ENCODE results near the gene PTS.

Gene PTS

GRCh38 chr11:112222303-112222702, 3.9 kb upstream of the PTS start:
- no peak for DNase-seq

GRCh38 chr11:112223121-112223520, 3.1 kb upstream of the PTS start:
- DNase-seq = no peak

- no peak for DNase-seq
Measured at GRCh38 chr11:112223754-112224532, 2.3 kb upstream of the PTS start.

DNA sequence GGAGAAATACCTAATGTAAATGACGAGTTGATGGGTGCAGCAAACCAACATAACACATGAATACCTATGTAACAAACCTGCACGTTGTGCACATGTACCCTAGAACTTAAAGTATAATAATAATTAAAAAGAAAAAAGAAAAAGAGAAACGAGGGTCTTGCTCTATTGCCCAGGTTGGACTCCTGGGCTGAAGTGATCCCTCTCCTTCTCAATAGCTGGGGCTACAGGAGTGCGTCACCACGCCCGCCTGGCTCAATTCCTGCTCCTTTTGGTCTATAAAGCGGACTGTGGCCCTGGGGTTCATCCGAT, 521 bp upstream of the PTS start:
- no peak for DNase-seq

- peak in 1 of 2 experiments; percentile 72 for DNase-seq
Measured at GRCh38 chr11:112226831-112227401, 688 bp downstream of the PTS start.

- DNase-seq = no peak
Measured at GRCh38 chr11:112227471-112227870, 1.2 kb downstream of the PTS start.

- no peak for DNase-seq
Measured at GRCh38 chr11:112228706-112229105, 2.5 kb downstream of the PTS start.

GRCh38 chr11:112229159-112229558, 2.9 kb downstream of the PTS start:
- no peak for DNase-seq

DNA sequence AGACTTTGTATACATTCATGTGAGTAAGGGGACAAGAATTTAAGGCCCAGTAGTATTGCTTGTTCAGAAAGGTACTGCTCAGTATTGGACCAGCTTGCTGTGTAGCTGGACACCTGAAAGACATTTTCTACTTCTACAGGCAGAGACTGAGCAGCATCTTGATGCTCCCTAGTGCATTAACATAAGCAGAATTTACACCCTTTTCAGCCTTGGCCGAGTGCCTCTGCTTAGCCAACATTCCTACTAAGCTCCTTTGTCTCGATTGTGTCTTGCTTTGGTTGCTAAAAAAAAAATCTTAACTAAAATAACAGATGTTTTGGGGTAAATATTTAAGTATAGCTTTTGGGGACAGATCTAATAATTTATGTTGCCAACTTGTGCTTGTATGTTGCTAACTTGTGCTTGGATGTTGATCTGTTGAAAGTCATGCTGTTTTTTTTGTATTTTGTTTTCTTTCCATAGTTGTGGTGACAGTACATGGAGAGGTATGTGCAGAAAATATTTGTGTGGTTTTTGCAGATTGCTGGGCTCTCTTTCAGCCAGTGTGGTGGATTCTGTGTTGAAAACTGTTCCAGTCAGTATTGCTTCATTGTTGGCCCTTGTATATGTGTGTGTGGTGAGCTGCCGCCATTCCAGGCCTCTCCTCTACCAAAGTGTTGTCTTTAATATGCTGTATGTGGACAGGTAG, 3.7 kb downstream of the PTS start:
- DNase-seq = no peak

- no peak for DNase-seq
Measured at GRCh38 chr11:112231952-112232351, 5.7 kb downstream of the PTS start.

DNA sequence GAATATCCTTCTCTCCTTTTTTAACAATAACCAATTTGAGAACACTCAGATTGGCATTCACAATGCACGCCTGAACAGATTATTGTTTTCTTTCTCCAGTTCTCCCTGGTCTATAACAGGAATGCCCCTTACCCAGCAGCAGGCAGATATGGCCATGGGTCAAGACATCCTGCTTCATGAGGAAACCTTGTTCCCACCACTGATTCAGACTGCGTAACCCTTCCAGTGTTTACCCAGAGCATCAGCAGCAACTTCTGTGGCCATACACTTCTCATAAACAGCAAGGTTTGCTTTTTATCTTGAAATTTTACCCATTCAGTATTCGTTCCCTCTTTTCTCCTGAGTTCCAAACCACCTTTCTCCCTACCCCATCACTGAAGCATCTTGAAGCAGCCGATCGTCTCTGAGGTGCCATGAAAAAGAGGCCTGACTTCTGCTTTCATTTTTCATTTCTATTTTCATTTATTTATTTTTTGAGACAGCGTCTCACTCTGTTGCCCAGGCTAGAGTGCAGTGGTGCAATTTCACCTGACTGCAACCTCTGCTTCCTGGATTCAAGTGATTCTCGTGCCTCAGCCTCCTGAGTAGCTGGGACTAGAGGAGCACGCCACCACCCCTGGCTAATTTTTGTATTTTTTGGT, 9.6 kb downstream of the PTS start:
- DNase-seq = no peak

DNA sequence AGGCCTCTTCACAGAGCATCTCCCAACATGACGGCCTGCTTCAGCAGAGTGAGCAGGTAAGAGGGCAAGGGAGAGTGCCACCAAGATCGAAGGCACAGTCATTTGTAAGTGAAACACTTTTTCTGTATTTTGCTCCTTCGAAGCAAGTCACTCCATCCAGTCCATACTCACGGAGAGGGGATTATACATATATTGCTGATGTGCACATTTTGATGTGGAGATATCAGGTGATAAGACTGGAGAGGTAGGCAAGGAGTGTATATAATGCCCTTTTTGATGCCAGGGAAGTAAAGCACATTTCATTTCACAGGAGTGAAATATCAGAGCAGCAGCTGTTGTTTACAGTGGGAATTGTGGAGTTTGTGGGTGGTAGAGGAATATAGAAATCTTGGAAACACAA, 11.2 kb downstream of the PTS start:
- no peak for DNase-seq

DNA sequence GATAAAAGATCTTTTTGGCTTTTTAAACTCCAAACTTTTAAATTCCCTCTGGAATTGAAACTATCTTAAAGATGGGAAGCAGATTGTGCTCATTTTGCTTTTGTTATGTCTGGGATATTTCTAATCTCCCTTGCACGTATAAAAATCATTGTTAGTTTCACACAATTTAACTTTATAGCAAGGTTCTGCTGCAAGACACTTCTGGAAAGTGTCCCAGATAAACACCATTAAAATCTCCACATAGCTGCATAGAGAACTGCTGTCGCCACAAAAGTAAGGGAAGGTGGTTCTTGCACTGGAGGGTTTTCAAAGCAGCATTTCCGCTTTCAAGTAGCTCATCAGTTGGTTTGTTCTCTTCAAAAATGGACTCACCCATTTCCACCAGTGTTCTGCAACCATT, 11.8 kb downstream of the PTS start:
- DNase-seq = no peak

DNA sequence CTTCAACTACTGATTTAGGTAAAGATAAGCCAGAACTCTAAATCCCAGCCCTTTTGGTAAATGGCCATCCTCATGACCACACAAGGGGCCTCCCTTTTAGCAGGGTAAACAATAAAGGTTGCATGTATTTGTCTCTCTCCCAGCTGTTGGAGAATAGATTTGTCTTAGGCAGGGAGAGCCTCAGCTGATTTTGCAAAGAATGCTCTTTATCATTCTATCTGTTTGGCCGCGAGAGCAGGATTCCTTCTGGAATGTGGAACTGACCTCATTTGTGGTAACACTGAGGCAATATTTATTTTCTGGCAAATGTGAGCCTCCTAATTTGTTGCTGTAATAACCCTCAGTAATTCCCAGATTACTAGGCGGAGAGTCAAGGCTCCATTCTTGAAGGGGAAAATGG, 15.3 kb downstream of the PTS start:
- DNase-seq = no peak

- DNase-seq = peak; percentile 24 to 32
Measured at GRCh38 chr11:112247201-112247600, 21.0 kb downstream of the PTS start.

DNA sequence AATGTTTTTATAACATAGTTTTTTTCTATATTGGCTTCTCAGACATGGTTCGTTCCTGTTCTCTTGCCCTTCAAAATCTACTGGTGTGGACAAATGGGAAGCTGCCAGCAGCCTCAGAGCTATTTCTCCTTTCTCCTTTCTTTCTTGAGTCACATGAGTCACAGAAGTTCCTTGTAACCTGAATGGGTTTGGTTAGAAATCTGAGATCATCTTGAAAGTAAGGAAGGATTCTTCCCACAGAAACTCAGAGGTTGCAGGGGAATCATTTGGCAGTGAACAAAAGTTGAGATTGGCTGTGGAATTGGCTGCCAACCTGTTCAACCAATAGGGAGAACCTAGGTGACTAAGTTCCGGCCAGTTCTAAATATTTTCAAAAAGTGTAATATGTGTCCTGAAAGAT, 22.0 kb downstream of the PTS start:
- DNase-seq = no peak

- DNase-seq = no peak
Measured at GRCh38 chr11:112249871-112250610, 23.8 kb downstream of the PTS start.

GRCh38 chr11:112253605-112254242, 27.5 kb downstream of the PTS start:
- no peak for DNase-seq

DNA sequence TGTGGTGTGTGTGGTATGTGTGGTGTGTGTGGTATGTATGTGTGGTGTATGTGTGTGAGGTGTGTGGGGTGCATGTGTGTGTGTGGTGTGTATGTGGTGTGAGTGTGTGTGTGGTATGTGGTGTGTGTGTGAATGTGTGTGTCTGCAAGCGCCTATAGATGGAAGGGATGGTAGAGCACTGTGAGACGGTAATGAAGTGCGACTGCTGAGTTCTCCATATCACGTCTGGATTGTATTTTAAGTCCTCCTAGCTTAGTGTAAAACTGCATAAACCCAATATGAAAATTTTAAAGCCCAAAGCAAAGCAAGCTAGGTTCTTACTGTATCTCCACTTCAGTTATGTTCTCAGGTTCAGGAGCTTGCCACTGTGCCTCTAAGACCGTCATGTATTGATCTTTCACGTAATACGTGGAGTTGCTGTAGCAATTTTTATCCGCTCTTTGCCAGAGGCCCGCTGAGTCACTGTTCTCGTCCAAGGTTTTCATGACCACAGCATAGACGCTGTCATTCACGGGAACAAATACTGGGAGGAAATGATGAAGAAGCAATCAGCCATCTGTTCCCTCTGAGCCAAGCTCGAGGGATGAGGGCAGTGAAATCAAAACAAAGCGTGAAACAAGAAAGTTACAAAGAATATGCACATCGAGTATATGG, 29.0 kb downstream of the PTS start:
- DNase-seq = no peak

GRCh38 chr11:112260490-112260889, 34.3 kb downstream of the PTS start, which contains the start of gene PLET1:
PLET1 (minus strand) TSS chr11:112260860; CDS start chr11:112260589, 271 bp downstream.
- no peak for DNase-seq

- no peak for DNase-seq
Measured at GRCh38 chr11:112265659-112266409, 39.6 kb downstream of the PTS start.
